K562 (cell line): ENCODE measurements around the gene LINS1. TPM values are rescaled to one million over a fixed set of nuclear protein-coding genes. Genes with fewer than 3 reads are reported as not detected.

Experiments used
- ATAC-seq: fragments of 200-7000 bp; cut with Tn5 transposase; 3 replicates; pipeline ENCODE4 v1.9.1; 2020; ENCODE audit warnings: moderate library complexity
- BruUV-seq: library from RNA; stranded (reverse); fragments of 400-500 nt; replicated peaks from 2 replicates; lab custom pipeline; 2021; lab: Mats Ljungman, UMichigan
- CTCF ChIA-PET: fragments of 300-600 bp; formaldehyde crosslinking; extraction: SDS; loops from one replicate; lab custom pipeline; 2021; ENCODE audit warnings: low intra/inter-chr PET ratio; lab: Yijun Ruan, JAX
- POLR2A ChIA-PET: fragments of 300-600, 350-650 bp; sonication (Branson Sonifier 250); formaldehyde crosslinking; extraction: SDS; loops from one replicate; lab custom pipeline; 2021; ENCODE audit warnings: antibody characterized with exemption, inconsistent platforms; lab: Yijun Ruan, JAX
- DNase-seq, 4 experiments: peaks; one replicate each; pipeline versions ENCODE4 v3.0.0 to v3.0.0-alpha.2; 2011 to 2018; ENCODE audit warnings: low spot score in 3 of 4, mixed read lengths in 3 of 4; ENCODE audit errors: extremely low read depth in 1 of 4
- FAIRE-seq: peaks from 2 replicates; lab custom pipeline; 2011; peaks lifted over from hg19 to GRCh38; lab: Jason Lieb, UNC
- H2AFZ ChIP-seq: 2 replicates; pipeline ENCODE4 v1.6.0; 2011; ENCODE audit warnings: low read depth, low read length, control low read depth, inconsistent platforms
- H3K27ac ChIP-seq: fragments of 200-600 bp; 3 replicates; pipeline ENCODE4 v1.8.0; 2011; ENCODE audit warnings: low read depth, mild to moderate bottlenecking, control low read depth, inconsistent platforms, low read length, moderate library complexity, mixed read lengths; ENCODE audit errors: extremely low read depth
- H3K27me3 ChIP-seq, 2 experiments: fragments of 300-600 bp in 1 of 2; 2 replicates in 1 of 2; 3 replicates in 1 of 2; pipeline versions ENCODE4 v1.6.0 to v1.8.0; 2011; ENCODE audit warnings: inconsistent platforms in 2 of 2, low read length in 2 of 2, mild to moderate bottlenecking in 1 of 2, mixed read lengths in 1 of 2, moderate library complexity in 1 of 2; ENCODE audit not compliant: control insufficient read depth in 2 of 2, insufficient read depth in 2 of 2
- H3K36me3 ChIP-seq: fragments of 300-600 bp; 3 replicates; pipeline ENCODE4 v1.8.0; 2011; ENCODE audit warnings: mild to moderate bottlenecking, low read length, inconsistent platforms; ENCODE audit not compliant: control insufficient read depth, insufficient read depth
- H3K4me1 ChIP-seq, 2 experiments: fragments of 200-600 bp in 1 of 2; replicated peaks in 1 of 2; 2 replicates in 1 of 2; 3 replicates in 1 of 2; pipeline versions ENCODE4 v1.5.1 to v1.8.0; 2011; ENCODE audit warnings: inconsistent platforms in 2 of 2, low read length in 2 of 2, mild to moderate bottlenecking in 1 of 2, mixed read lengths in 1 of 2, moderate library complexity in 1 of 2; ENCODE audit not compliant: control insufficient read depth in 2 of 2, insufficient read depth in 2 of 2
- H3K4me2 ChIP-seq: 2 replicates; pipeline ENCODE4 v1.6.1; 2011; ENCODE audit warnings: low read length, control low read depth, inconsistent platforms, mixed read lengths; ENCODE audit not compliant: insufficient read depth
- H3K4me3 ChIP-seq: fragments of 200-600 bp; sonication (generic), shearing (Covaris generic); 2 replicates; pipeline ENCODE4 v1.5.1; 2016; ENCODE audit warnings: control low read depth, inconsistent platforms
- H3K79me2 ChIP-seq: fragments of 200-600 bp; 3 replicates; pipeline ENCODE4 v1.8.0; 2011; ENCODE audit warnings: low read length, inconsistent platforms; ENCODE audit not compliant: control insufficient read depth, insufficient read depth
- H3K9ac ChIP-seq, 2 experiments: 2 replicates each; pipeline versions ENCODE4 v1.6.0 to v1.6.1; 2011; ENCODE audit warnings: low read depth in 2 of 2, low read length in 2 of 2, control low read depth in 1 of 2, inconsistent platforms in 1 of 2, mild to moderate bottlenecking in 1 of 2, mixed read lengths in 1 of 2; ENCODE audit not compliant: insufficient read depth in 1 of 2
- H3K9me1 ChIP-seq: one replicate; pipeline ENCODE4 v1.6.0; 2011; ENCODE audit warnings: inconsistent platforms, mild to moderate bottlenecking, low read length, moderate library complexity; ENCODE audit not compliant: control insufficient read depth, insufficient read depth
- H3K9me3 ChIP-seq: replicated peaks from 2 replicates; pipeline ENCODE4 v1.5.1; 2011; ENCODE audit warnings: low read depth, low read length, inconsistent platforms; ENCODE audit not compliant: control insufficient read depth, insufficient read depth
- H4K20me1 ChIP-seq: replicated peaks from 2 replicates; pipeline ENCODE4 v1.6.1; 2011; ENCODE audit warnings: low read length, inconsistent platforms, mixed read lengths; ENCODE audit not compliant: control insufficient read depth, insufficient read depth
- AFF1 ChIP-seq, 2 experiments: fragments of 450-650 bp; IDR thresholded peaks; 2 replicates each; pipeline ENCODE4 v1.6.1; 2018; ENCODE audit warnings: mild to moderate bottlenecking in 2 of 2, low read depth in 1 of 2; ENCODE audit not compliant: partially characterized antibody in 2 of 2
- BMI1 ChIP-seq: fragments of 150-350 bp; IDR thresholded peaks from 2 replicates; pipeline ENCODE4 v1.6.1; 2014; ENCODE audit warnings: low read length
- ETV6 ChIP-seq, 3 experiments: fragments of 150-350 bp in 1 of 3; sonication (generic) in 1 of 3; formaldehyde crosslinking in 1 of 3; IDR thresholded peaks; 2 replicates each; pipeline versions ENCODE4 v1.6.1 to v1.8.0; 2014 to 2022; ENCODE audit warnings: borderline replicate concordance in 2 of 3, low read depth in 2 of 3, antibody characterized with exemption in 1 of 3, low read length in 1 of 3, mild to moderate bottlenecking in 1 of 3, missing genetic modification reagents in 1 of 3
- FOXM1 ChIP-seq, 2 experiments: fragments of 450-650 bp in 1 of 2; sonication (generic) in 1 of 2; formaldehyde crosslinking in 1 of 2; IDR thresholded peaks; 2 replicates each; pipeline versions ENCODE4 v1.6.1 to v1.9.0; 2017 to 2022; ENCODE audit warnings: low read depth in 2 of 2, mild to moderate bottlenecking in 2 of 2, missing genetic modification reagents in 1 of 2, moderate library complexity in 1 of 2
- KLF1 ChIP-seq: fragments of 450-650 bp; IDR thresholded peaks from 2 replicates; pipeline ENCODE4 v1.6.1; 2016; ENCODE audit warnings: missing genetic modification characterization, missing compliant biosample characterization
- MXI1 ChIP-seq: IDR thresholded peaks from 2 replicates; pipeline ENCODE4 v1.6.1; 2011; ENCODE audit warnings: low read depth, mild to moderate bottlenecking, improper control_type of control experiment, low read length
- NFE2 ChIP-seq: IDR thresholded peaks from 2 replicates; pipeline ENCODE4 v1.6.1; 2014; ENCODE audit warnings: antibody characterized with exemption, low read depth
- NFIX ChIP-seq: fragments of 250-450 bp; sonication (Bioruptor Pico); IDR thresholded peaks from 2 replicates; pipeline ENCODE4 v1.4.0; 2020; ENCODE audit warnings: low read depth, mild to moderate bottlenecking, moderate library complexity
- SNRNP70 ChIP-seq: fragments of 200-400 bp; formaldehyde crosslinking; optimal IDR thresholded peaks from 2 replicates; pipeline ENCODE3; 2017; ENCODE audit warnings: low read depth, low read length
- WHSC1 ChIP-seq: IDR thresholded peaks from one replicate; pipeline ENCODE4 v1.6.1; 2012; ENCODE audit warnings: low read length, control low read depth, inconsistent platforms
- ZFX ChIP-seq: sonication (generic); formaldehyde crosslinking; IDR thresholded peaks from 2 replicates; pipeline ENCODE4 v1.8.0; 2022; ENCODE audit warnings: mild to moderate bottlenecking, missing genetic modification reagents, moderate library complexity
- ZNF146 ChIP-seq: IDR thresholded peaks from one replicate; pipeline ENCODE4 v1.6.1; 2018; ENCODE audit warnings: missing compliant biosample characterization; ENCODE audit not compliant: unreplicated experiment
- WGBS: fragments of 100-300 bp; shearing (Covaris generic); methylation state at CpG from one replicate; pipeline ENCODE4 v1.1.6; 2016; ENCODE audit warnings: low coverage, mixed read lengths; ENCODE audit not compliant: insufficient coverage; ENCODE audit errors: missing lambda C conversion rate; 5-methylcytosine and 5-hydroxymethylcytosine counted together
- in situ Hi-C: fragments of 300-500 bp; cut with MboI; formaldehyde crosslinking; loops from 4 replicates; pipeline ENCODE4 v1.15.0; 2018; ENCODE audit warnings: inconsistent platforms, mixed read lengths
- intact Hi-C: fragments of 100-400 bp; cut with micrococcal nuclease; formaldehyde crosslinking; loops from 2 replicates; pipeline ENCODE4 v1.14.2; 2022
- polyA plus RNA-seq, 8 experiments: library from polyadenylated mRNA; depleted of rRNA in 4 of 8; stranded (reverse) in 5 of 8; unstranded in 3 of 8; fragments of >200 nt; fragmentation: Nextera tagmentation in 2 of 8; fragmentation: Illumina TruSeq in 1 of 8; extraction: Ambion mirVana in 2 of 8; extraction: Trizol in 1 of 8; gene quantifications; 2 replicates each; pipeline versions ENCODE4 v1.2.1 to v1.2.3, GENCODE V29; 2011 to 2014; ENCODE audit warnings: inconsistent platforms in 1 of 8, missing spikeins in 1 of 8
- total RNA-seq, 7 experiments: library from RNA; depleted of rRNA in 6 of 7; stranded (reverse); fragments of >200 nt in 6 of 7; fragmentation: Illumina TruSeq in 2 of 7; extraction: Trizol in 2 of 7; gene quantifications; 2 replicates each; pipeline versions ENCODE4 v1.2.1 to v1.2.3, GENCODE V29; 2011 to 2021; ENCODE audit warnings: low replicate concordance in 1 of 7

LINS1 gene
- total and polyA plus RNA-seq, 9 of the 15 experiments (the other 6 are each of a cell fraction or from before 2014, with no cell fraction given), result 15.4 to 31.4 (median 24.6) TPM

GRCh38 chr15:100565591-100565990 is 36.4 kb downstream of the LINS1 start:
- H3K27me3 ChIP-seq, result no peaks in the 10 kb centered on the region
- no peak overlapping the region for H3K4me2 ChIP-seq
- H3K4me1 ChIP-seq, result no peaks in the 10 kb centered on the region
- no peaks in the 10 kb centered on the region for H3K9me1 ChIP-seq
- 93% methylated on average over 3 of the region's 3 CpGs for WGBS
- POLR2A ChIA-PET, result no interaction called here
- no peak overlapping the region for H2AFZ ChIP-seq
- H3K36me3 ChIP-seq, result peaks cover 40% of the 10 kb centered on the region; the same call in 2 of the 3 replicates
- in situ Hi-C loops (no loop called here), intact Hi-C loops (no loop called here)
- no peaks in the 10 kb centered on the region for H3K9me3 ChIP-seq
- FAIRE-seq, result no peak
- DNase-seq, result no peak
- no TSS peak for BruUV-seq
- H3K4me3 ChIP-seq, result no peak overlapping the region
- H3K9ac ChIP-seq, result no peak overlapping the region
- TF ChIP-seq ETV6 (IDR thresholded peaks at IDR 0.05; ENCODE audit: borderline replicate concordance in 1 of 2, low read depth in 2 of 2, low read length in 1 of 2) (no peak), ETV6 (CRISPR knock-in tag; IDR thresholded peaks at IDR 0.05; ENCODE audit: borderline replicate concordance) (no peak), NFE2 (no peak), KLF1 (tag) (no peak), FOXM1 (IDR thresholded peaks at IDR 0.05; ENCODE audit: low read depth) (no peak), FOXM1 (CRISPR knock-in tag; IDR thresholded peaks at IDR 0.05; ENCODE audit: low read depth) (no peak), ZFX (no peak), NFIX (CRISPR knock-in tag) (no peak), ZNF146 (CRISPR knock-in tag) (no peak), MXI1 (no peak), AFF1 (IDR thresholded peaks at IDR 0.05; ENCODE audit: low read depth in 1 of 2, partially characterized antibody in 2 of 2) (no peak), SNRNP70 (no peak), BMI1 (no peak), WHSC1 (no peak)
- no peaks in the 10 kb centered on the region for H3K79me2 ChIP-seq
- no peak overlapping the region for H3K27ac ChIP-seq
- H4K20me1 ChIP-seq, result no peaks in the 10 kb centered on the region; the same call in 1 of the 2 replicates
- CTCF ChIA-PET, result no interaction called here
- no peak for ATAC-seq
